Heart left ventricle (tissue), 16 donors: ENCODE results near the gene QKI. TPM values are rescaled to one million over a fixed set of nuclear protein-coding genes. Genes with fewer than 3 reads are reported as not detected.

Experiments used
- ATAC-seq, 4 donors: fragments of 200-7000 bp; cut with Tn5 transposase; one replicate each; pipeline ENCODE4 v1.9.1; 2020 to 2022; ENCODE audit warnings: moderate library complexity in 4 of 4, mild to moderate bottlenecking in 3 of 4, moderate number of reproducible peaks in 1 of 4
- DNase-seq, 5 donors: peaks; one replicate each; pipeline ENCODE4 v3.0.0-alpha.2; 2020
- H3K27ac ChIP-seq, 12 donors: fragments of 200-600 bp; sonication (generic) in 4 of 12; one replicate each; pipeline versions ENCODE4 v1.5.0 to v1.8.0; 2016 to 2022; ENCODE audit warnings: mild to moderate bottlenecking in 2 of 12
- H3K27me3 ChIP-seq, 9 donors: fragments of 200-600 bp; sonication (generic) in 2 of 9; one replicate each; pipeline versions ENCODE4 v1.5.1 to v1.8.0; 2016 to 2022; ENCODE audit warnings: mild to moderate bottlenecking in 3 of 9
- H3K36me3 ChIP-seq, 9 donors: fragments of 200-600 bp; sonication (generic) in 2 of 9; one replicate each; pipeline versions ENCODE4 v1.5.0 to v1.8.0; 2018 to 2022; ENCODE audit warnings: mild to moderate bottlenecking in 2 of 9
- H3K4me1 ChIP-seq, 12 donors: fragments of 200-600 bp; sonication (generic) in 4 of 12; one replicate each; pipeline versions ENCODE4 v1.5.0 to v1.8.0; 2016 to 2022; ENCODE audit warnings: mild to moderate bottlenecking in 3 of 12
- H3K4me3 ChIP-seq, 12 donors: fragments of 200-600 bp; sonication (generic) in 4 of 12; one replicate each; pipeline versions ENCODE4 v1.5.0 to v1.8.0; 2017 to 2022; ENCODE audit warnings: mild to moderate bottlenecking in 9 of 12, moderate library complexity in 4 of 12
- H3K9me3 ChIP-seq, 12 donors: fragments of 200-600 bp; sonication (generic) in 4 of 12; one replicate each; pipeline versions ENCODE4 v1.5.0 to v1.8.0; 2016 to 2022; ENCODE audit warnings: mild to moderate bottlenecking in 1 of 12
- CTCF ChIP-seq, 12 donors: fragments of 200-600 bp; sonication (generic) in 4 of 12; IDR thresholded peaks; one replicate each; pipeline versions ENCODE4 v1.5.0 to v1.8.0; 2018 to 2022; ENCODE audit warnings: antibody characterized with exemption in 12 of 12, mild to moderate bottlenecking in 5 of 12
- POLR2A ChIP-seq, 2 donors: fragments of 450-650 bp; IDR thresholded peaks; one replicate each; pipeline ENCODE4 v1.6.1; 2017; ENCODE audit warnings: antibody characterized with exemption in 2 of 2, mild to moderate bottlenecking in 2 of 2, moderate library complexity in 2 of 2
- WGBS, 4 donors: extraction: QIAGEN DNeasy Blood & Tissue Kit in 2 of 4; methylation state at CpG; one replicate each; pipeline versions ENCODE4 v1.1.5 to v1.1.7; 2013 to 2018; 5-methylcytosine and 5-hydroxymethylcytosine counted together
- intact Hi-C, 10 donors: fragments of 100-400 bp; cut with DNase I; formaldehyde crosslinking; loops; one replicate each; pipeline versions ENCODE4 v1.11.1 to v1.14.2; 2022
- polyA plus RNA-seq, 2 donors: library from polyadenylated mRNA; stranded (reverse); fragments of 200-250 nt; gene quantifications; one replicate each; pipeline ENCODE4 v1.2.3, GENCODE V29; 2013
- total RNA-seq, 9 donors: library from RNA; depleted of rRNA in 2 of 9; stranded (reverse); fragments of >200 nt in 2 of 9; fragmentation: NEBNext Ultra II Directional in 3 of 9; extraction: Animal tissue kit (Norgen Biotek cat#: 25700) in 3 of 9; gene quantifications; one replicate each; pipeline versions ENCODE4 v1.1.0 to v1.2.4, GENCODE V29; 2016 to 2023
- donor health status: ischemic (EF 13 %, LVEDD 7.1; RV severe dilation, severe dysfunction).
- donor health status: healthy with polysubstance abuse.
- donor health status: DM: no; HTN: yes; CAD: no.
- donor health status: DM: no; HTN: no; CAD: no.
- donor health status: ischemic (EF 25% LVEDD 6.9; RV normal size, moderate dysfunction).
- donor health status: ischemic (EF 25% LVEDD 5.7; RV mildly dilated, moderate dysfunction).
- donor health status: healthy.
- donor health status: DM: yes; HTN: yes; CAD: no.
- donor health status: ischemic (EF 35%, LVEDD 5.7; RV mildly dilated, moderate dysfunction).
- donor health status: nonischemic (EF 11% LVEDD 7.7; RV severe dilation, severe dysfunction).
- donor health status: DM: yes; HTN: yes; CAD: no.
- donor health status: PGD.
- donor health status: ischemic (EF 29% LVEDD 5.4; RV normal size, mild dysfunction).
- donor health status: nonischemic (EF 23%, LVEDD 6.1; RV moderate dilation, normal function).

QKI gene
- total and polyA plus RNA-seq, 11 donors = 80.2 to 607 (median 474) TPM

- Histone ChIP-seq H3K9me3 (no peaks in the 10 kb centered on the region), H3K4me1 (peaks cover 22 to 99% (median 89%) of the 10 kb centered on the region in 12 donors), H3K27me3 (no peaks in the 10 kb centered on the region), H3K4me3 (no peak overlapping the region), H3K27ac (peak overlapping the region in 8 of 12 donors; percentile 1 to 71 (median 30)), H3K36me3 (peaks cover 0 to 37% (median 24%) of the 10 kb centered on the region in 9 donors)
- peak; percentile 63 to 91 (median 76) for ATAC-seq
- intact Hi-C loops = no loop called here
- DNase-seq = peak in 1 of 5 donors; percentile 53
- TF ChIP-seq CTCF (IDR thresholded peaks at IDR 0.05) (no peak), POLR2A (IDR thresholded peaks at IDR 0.05) (no peak)
- WGBS, 4 donors = 41 to 44% (median 44%) methylated on average over 3 of the region's 3 CpGs
These were observed 43.4 kb downstream of the QKI start for GRCh38 chr6:163457637-163458561.

GRCh38 chr6:163459007-163459406 is 44.5 kb downstream of the QKI start:
- H3K4me1 ChIP-seq = peaks cover 22 to 99% (median 93%) of the 10 kb centered on the region in 12 donors
- peaks cover 0 to 37% (median 24%) of the 10 kb centered on the region in 9 donors for H3K36me3 ChIP-seq
- TF ChIP-seq CTCF (IDR thresholded peaks at IDR 0.05) = no peak
- no peak for TF ChIP-seq POLR2A (IDR thresholded peaks at IDR 0.05)
- 52 to 62% (median 56%) methylated on average over 2 of the region's 2 CpGs for WGBS, 4 donors
- peak overlapping the region in 7 of 12 donors; percentile 8 to 71 (median 23) for H3K27ac ChIP-seq
- no peaks in the 10 kb centered on the region for H3K9me3 ChIP-seq
- H3K4me3 ChIP-seq = no peak overlapping the region
- H3K27me3 ChIP-seq = no peaks in the 10 kb centered on the region
- ATAC-seq (peak; percentile 18 to 50 (median 34)), DNase-seq (no peak)
- intact Hi-C loops = no loop called here

DNA sequence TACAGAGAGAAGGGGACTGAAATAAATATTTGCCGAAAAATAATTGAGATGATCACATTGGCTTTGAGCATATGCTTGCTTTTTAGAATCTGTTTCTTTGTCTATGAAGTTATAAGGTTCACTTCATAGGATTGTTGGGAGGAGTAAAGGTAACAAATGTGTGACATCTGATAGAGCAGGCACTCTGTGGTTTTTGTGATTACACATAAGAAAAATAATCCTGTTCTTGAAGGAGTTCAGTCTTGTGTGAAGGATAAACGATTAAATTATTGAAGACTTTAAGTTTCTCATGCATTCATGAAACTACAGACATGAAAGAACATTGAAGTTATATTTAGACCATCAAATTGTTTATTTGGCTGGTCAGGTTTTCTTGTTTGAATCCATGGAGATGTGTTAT is 45.0 kb downstream of the QKI start:
- H3K27ac ChIP-seq = peak overlapping the region in 5 of 12 donors; percentile 8 to 71 (median 23)
- DNase-seq (no peak), ATAC-seq (no peak)
- 35 to 47% (median 40%) methylated on average over 2 of the region's 2 CpGs for WGBS, 4 donors
- peak overlapping the region in 3 of 12 donors; percentile 39 to 58 (median 48) for H3K4me3 ChIP-seq
- H3K9me3 ChIP-seq = no peaks in the 10 kb centered on the region
- TF ChIP-seq POLR2A (IDR thresholded peaks at IDR 0.05) (no peak), CTCF (IDR thresholded peaks at IDR 0.05) (no peak)
- intact Hi-C loops = no loop called here
- peaks cover 22 to 99% (median 94%) of the 10 kb centered on the region in 12 donors for H3K4me1 ChIP-seq
- H3K27me3 ChIP-seq = no peaks in the 10 kb centered on the region
- peaks cover 0 to 37% (median 24%) of the 10 kb centered on the region in 9 donors for H3K36me3 ChIP-seq

DNA sequence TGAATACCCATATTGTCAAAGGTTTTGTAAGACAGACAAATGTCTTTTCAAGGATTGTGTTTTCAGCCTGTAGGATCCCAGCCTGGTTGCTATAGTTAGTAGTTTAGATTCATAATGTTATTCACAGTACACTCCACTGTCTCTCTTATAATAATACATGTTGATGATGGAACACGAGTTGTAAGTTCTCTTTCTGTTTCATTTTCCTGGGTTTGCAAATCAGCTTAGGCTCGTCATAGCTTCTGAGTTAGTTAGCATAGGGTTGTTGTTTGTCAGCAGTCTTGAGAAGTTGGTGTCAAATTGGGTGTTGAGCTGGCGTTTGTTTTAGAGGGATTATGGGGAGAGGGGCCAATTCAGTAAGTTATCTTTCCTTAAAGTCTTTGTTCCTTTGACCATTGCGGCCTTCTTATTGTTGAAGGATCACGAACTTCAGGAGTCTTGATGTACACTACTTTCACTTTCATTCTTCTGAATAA is 45.8 kb downstream of the QKI start:
- no peak for DNase-seq
- no peak for TF ChIP-seq POLR2A (IDR thresholded peaks at IDR 0.05)
- TF ChIP-seq CTCF (IDR thresholded peaks at IDR 0.05) = no peak
- WGBS, 4 donors = 2 to 12% (median 7%) methylated on average over 5 of the region's 5 CpGs
- peak overlapping the region in 10 of 12 donors; percentile 9 to 58 (median 40) for H3K4me3 ChIP-seq
- intact Hi-C loops = no loop called here
- peaks cover 0 to 35% (median 23%) of the 10 kb centered on the region in 9 donors for H3K36me3 ChIP-seq
- H3K27me3 ChIP-seq = no peaks in the 10 kb centered on the region
- no peaks in the 10 kb centered on the region for H3K9me3 ChIP-seq
- peaks cover 22 to 100% (median 95%) of the 10 kb centered on the region in 12 donors for H3K4me1 ChIP-seq
- peak overlapping the region in 11 of 12 donors; percentile 8 to 71 (median 32) for H3K27ac ChIP-seq
- ATAC-seq = peak in 3 of 4 donors; percentile 15 to 20 (median 16)
